Measurements from ENCODE around the gene RBMS1. TPM values are rescaled to one million over a fixed set of nuclear protein-coding genes. Genes with fewer than 3 reads are reported as not detected.

RBMS1 gene
- total RNA-seq, 4 donors from 2014 or later: 133 to 180 (median 139) TPM

- DNase-seq (ENCODE audit: low spot score) (no peak), ATAC-seq (ENCODE audit: low FRiP score) (no peak)
- no peak for TF ChIP-seq CTCF (IDR thresholded peaks at IDR 0.05)
These were observed 225.9 kb downstream of the RBMS1 start for GRCh38 chr2:160267692-160268091.

GRCh38 chr2:160267022-160267421 lies 226.6 kb downstream of the RBMS1 start:
- DNase-seq (ENCODE audit: low spot score): no peak
- no peak for TF ChIP-seq CTCF (IDR thresholded peaks at IDR 0.05)
- ATAC-seq (ENCODE audit: low FRiP score): no peak

- ATAC-seq (ENCODE audit: low FRiP score) (no peak), DNase-seq (ENCODE audit: low spot score) (no peak)
- TF ChIP-seq CTCF (IDR thresholded peaks at IDR 0.05): no peak
These were observed 227.5 kb downstream of the RBMS1 start for GRCh38 chr2:160266037-160266551.

- no peak for ATAC-seq (ENCODE audit: low FRiP score)
- no peak for TF ChIP-seq CTCF (IDR thresholded peaks at IDR 0.05)
These were observed 229.3 kb downstream of the RBMS1 start for GRCh38 chr2:160264308-160264707.

GRCh38 chr2:160261732-160262131 lies 231.9 kb downstream of the RBMS1 start:
- ATAC-seq (ENCODE audit: low FRiP score) (no peak), DNase-seq (ENCODE audit: low spot score) (no peak)
- no peak for TF ChIP-seq CTCF (IDR thresholded peaks at IDR 0.05)

More at GRCh38 chr2:160264308-160264707, 229.3 kb downstream of the RBMS1 start:
- DNase-seq (ENCODE audit: low spot score): no peak

- no peak for DNase-seq (ENCODE audit: low spot score)
- no peak for ATAC-seq (ENCODE audit: low FRiP score)
- TF ChIP-seq CTCF (IDR thresholded peaks at IDR 0.05): no peak
These were observed 235.2 kb downstream of the RBMS1 start for GRCh38 chr2:160258492-160258805.

GRCh38 chr2:160257743-160258491 lies 235.7 kb downstream of the RBMS1 start:
- no peak for TF ChIP-seq CTCF (IDR thresholded peaks at IDR 0.05)
- ATAC-seq (ENCODE audit: low FRiP score): no peak
- no peak for DNase-seq (ENCODE audit: low spot score)

All from omental fat pad (tissue), 4 donors.